GM18526 (cell line): ENCODE results near the gene TRAIP.

ENCODE experiments used
- POLR2A ChIP-seq: IDR thresholded peaks from 3 replicates; pipeline ENCODE4 v1.6.1; 2011; ENCODE audit not compliant: insufficient read length; ENCODE audit errors: extremely low read depth

The TRAIP gene

GRCh38 chr3:49804141-49805041 is 52.0 kb downstream of the TRAIP start:
- peak; percentile 6 for TF ChIP-seq POLR2A

DNA sequence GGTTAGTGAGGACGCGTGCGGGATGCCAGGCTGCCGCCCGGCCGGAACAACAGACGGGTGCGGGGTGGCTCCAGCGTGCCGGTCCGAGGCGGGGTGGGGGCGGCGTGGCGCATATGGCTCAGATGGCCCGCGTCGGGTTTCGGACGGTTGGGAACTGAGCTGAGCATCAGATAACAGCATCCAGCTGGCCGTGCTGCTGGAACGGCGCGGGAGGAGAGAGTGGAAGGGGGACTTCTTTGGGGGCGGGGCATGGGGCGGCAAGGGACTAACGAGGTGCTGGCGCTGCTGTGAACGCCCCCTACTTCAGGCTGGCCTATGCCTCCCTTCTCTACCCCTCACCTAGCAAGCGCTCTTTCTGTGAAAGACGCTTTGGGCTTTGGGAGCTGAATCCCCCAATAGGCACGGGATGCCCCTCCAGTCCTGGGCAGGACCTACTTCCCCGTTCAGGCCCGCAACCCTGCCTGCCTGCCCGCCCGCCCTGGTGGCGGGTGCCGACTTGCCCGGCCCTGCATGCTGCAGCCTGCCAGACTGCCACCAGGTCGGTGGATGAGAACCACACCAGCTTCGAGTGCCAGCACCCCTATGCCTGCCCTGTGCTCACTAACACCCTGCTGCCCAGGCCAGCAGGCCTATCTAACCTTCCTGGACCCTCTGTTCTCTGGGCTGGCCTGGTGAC is 52.8 kb downstream of the TRAIP start:
- TF ChIP-seq POLR2A: no peak

DNA sequence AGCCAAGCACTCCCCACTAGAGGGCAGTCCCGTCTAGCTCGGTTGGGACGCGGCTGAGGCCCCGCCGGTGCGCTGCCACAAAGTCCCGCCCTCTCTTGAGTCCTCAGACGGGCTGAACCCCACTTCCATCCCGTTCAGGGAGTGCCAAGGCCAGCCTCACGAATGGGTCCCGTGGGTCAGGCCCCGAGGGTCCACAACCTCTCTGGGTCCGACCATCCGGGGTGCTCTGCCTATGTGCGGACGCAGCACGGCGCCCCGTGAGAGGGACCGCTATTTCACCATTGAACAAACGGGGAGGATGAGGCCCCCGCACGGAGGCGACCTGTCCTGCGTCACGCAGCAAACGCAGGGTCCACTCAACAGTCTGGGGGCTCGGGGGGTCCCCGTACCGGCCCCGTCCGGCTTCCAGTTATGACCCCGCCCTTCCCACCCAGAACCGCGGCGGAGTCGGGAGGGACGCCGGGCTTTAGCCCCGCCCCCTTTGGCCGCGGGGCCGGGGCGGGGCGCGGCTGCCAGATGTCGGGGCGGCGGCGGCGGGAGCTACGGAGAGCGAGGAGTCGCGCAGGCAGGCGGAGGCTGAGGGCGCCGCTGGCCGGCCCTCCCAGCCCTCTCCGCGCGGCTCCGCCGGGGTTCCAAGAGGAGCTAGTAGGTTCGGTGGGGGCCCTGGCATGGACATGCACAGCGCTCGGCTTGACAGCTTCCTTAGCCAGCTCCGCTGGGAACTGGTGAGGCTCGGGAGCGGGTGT is 53.5 kb downstream of the TRAIP start, which contains the start of gene INKA1:
Gene INKA1, plus strand, starts transcription at position 543 of the 746 bp plus-strand sequence. Its CDS starts 132 bp downstream, at position 675.
- TF ChIP-seq POLR2A: peak; percentile 36

DNA sequence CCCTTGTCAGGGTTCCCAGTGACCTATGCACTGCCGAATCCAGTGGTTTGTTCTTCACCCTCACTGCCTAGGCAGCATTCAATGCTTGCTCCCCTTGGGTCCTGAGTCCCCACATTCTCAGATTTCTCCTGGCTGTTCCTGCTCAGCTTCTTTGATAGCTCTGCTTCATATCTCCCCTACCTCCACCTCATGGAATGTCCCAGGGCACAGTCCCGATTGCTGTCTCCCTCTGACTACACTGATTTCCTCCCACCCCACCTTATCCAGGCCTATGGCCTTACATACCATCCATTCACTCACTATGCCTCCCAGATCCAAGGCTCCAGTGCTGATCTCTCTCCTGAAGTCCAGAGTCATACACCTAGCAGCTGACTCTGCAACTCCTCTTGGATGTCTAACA is 55.2 kb downstream of the TRAIP start:
- TF ChIP-seq POLR2A: no peak

- TF ChIP-seq POLR2A: no peak
These were observed 56.6 kb downstream of the TRAIP start, which contains the start of gene CDHR4 for GRCh38 chr3:49799761-49800160. CDHR4 (minus strand) TSS chr3:49799873; CDS start chr3:49799812, 61 bp downstream.

DNA sequence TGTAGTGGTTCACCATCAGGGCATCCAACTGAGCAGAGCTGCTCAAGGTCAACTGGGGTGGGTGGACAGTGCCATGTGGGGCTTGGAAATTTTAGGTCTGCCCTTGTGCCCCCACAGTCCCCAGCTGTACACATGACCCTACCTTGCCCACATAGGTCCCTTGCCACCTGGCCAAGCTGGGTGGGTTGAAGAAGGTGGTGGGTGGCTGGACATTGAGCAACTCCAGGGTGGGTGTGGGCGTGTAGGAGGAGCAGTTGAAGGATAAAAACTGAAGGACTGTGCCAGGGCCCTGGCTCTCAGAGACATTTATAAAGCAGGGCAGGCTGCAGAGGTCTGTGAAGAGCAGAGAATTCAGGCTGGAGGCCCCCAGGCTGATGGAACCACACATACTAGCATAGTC is 57.3 kb downstream of the TRAIP start:
- no peak for TF ChIP-seq POLR2A

GRCh38 chr3:49794926-49795905 is 61.1 kb downstream of the TRAIP start:
- TF ChIP-seq POLR2A: no peak

DNA sequence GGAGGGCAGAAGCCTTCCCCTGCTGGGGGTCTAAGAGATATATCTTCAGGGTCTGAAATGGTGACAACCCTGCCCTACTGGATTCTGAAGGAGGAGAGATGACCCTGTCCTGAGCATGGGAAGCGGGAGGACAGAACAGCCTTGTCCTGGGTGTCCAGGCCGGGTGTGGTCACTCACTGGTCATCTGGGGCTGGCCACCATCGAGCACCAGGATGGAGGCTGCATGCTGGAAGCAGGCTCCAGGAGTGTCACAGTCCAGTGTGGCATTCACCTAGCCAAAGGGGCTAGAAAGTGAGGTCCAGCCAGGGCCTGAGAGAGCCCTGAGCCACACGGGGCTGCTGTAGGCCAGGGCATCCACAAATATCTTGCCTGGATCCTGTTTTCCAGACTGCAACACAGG is 61.9 kb downstream of the TRAIP start:
- TF ChIP-seq POLR2A: no peak

DNA sequence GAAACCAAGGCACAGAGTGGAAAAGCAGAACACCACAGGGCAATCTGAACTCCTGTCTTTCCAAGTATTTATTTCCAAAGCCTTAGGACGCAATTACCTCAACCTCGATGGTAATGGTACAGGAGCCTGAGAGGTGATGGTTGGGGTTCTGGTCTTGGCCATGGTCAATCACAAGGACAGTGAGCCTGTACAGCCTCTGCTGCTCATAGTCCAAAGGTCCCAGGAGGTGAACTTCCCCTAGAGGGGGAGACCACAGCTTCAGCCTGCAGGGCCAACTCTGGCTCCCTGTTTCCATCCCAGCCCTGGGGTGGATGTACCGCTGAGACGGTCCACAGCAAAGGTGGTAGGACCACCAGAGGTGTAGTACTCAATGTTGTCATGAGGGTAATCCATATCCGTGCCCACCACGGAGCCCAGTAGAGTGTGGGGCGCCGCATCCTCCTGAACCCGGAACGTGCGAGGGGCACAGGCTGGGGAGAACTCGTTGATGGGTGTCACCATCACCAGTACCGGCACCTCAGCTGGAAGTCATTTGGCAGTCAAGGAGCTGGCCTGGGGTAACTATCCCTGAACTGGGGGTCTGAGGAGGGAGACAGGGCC is 62.8 kb downstream of the TRAIP start:
- TF ChIP-seq POLR2A: no peak

DNA sequence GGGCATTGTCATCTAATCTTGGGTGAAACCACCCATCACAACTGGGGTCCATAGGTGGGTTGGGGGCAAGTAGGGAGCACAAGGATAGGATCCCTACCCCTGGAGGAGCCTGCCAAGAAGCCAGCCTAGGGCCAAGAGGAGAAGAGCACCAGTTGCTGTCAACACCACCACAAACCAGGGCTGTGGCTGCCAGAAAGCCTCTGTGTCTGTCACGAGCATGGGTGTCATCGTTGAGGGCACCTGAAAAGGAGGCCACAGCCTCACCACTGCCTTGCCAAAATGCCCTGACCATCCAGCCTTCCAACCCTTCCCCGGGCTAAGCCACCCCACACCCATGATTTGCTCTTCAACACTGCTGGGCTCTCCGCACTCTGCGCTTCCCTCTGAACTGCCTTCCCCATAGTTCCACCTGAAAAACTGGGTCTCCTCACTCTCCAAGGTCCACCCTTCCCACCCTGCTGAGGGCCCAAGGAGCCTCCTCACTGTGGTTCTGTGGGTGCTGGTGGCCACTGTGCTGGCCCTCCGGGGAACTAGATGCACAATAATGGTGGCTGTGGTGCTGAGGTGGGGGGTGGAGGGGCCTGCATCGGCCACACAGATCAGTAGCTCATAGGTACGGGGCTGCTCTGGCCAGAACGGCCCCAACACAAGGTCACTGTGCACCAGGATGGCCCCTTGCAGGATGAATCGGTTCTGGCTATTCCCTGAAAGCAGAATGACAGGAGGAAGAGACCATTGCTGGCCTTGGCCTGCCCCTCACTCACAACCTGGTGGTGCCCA is 63.8 kb downstream of the TRAIP start:
- no peak for TF ChIP-seq POLR2A

DNA sequence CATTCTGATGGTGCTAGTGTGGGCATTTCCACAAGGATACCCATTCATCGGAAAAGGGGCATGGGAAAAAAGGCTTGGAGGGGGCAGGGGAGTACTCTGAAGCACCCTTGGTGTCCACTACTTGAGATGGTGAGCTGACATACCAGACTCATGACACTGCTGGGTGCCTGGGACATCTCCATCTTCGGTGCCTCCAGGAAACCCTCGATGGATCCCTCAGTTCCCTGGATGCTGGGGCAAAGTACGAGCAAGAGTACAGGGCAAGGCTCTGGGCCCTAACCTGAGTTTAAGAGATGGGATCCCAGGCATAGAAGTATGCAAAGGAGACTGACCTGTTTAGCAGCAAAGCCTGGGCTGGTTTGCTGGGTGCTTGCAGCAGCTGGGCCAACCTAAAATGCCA is 64.8 kb downstream of the TRAIP start:
- TF ChIP-seq POLR2A: no peak

GRCh38 chr3:49790626-49791411 is 65.5 kb downstream of the TRAIP start:
- no peak for TF ChIP-seq POLR2A
